Left ventricle myocardium inferior (tissue), 1 donor: ENCODE measurements around the gene BATF3. TPM values are rescaled to one million over a fixed set of nuclear protein-coding genes. Genes with fewer than 3 reads are reported as not detected.

ENCODE experiments used
- DNase-seq: peaks from one replicate; pipeline ENCODE4 v3.0.0-alpha.2; 2020
- H3K27ac ChIP-seq: fragments of 200-600 bp; replicated peaks from 2 replicates; pipeline ENCODE4 v1.8.0; 2021
- H3K27me3 ChIP-seq: fragments of 200-600 bp; 2 replicates; pipeline ENCODE4 v1.8.0; 2021; ENCODE audit warnings: low read depth
- H3K36me3 ChIP-seq: fragments of 200-600 bp; 2 replicates; pipeline ENCODE4 v1.8.0; 2021
- H3K4me1 ChIP-seq: fragments of 200-600 bp; 2 replicates; pipeline ENCODE4 v1.8.0; 2021
- H3K4me3 ChIP-seq: fragments of 200-600 bp; 2 replicates; pipeline ENCODE4 v1.8.0; 2021; ENCODE audit warnings: mild to moderate bottlenecking, moderate library complexity
- H3K9me3 ChIP-seq: fragments of 200-600 bp; replicated peaks from 2 replicates; pipeline ENCODE4 v1.8.0; 2021
- intact Hi-C: fragments of 100-400 bp; cut with micrococcal nuclease; formaldehyde crosslinking; loops from one replicate; pipeline ENCODE4 v1.11.0; 2022
- total RNA-seq: library from RNA; stranded (reverse); fragmentation: NEBNext Ultra II Directional; extraction: Animal tissue kit (Norgen Biotek cat#: 25700); gene quantifications from one replicate; pipeline ENCODE4 v1.2.1, GENCODE V29; 2021
- TF ChIP-seq, protein P1 (sequence below): fragments of 200-600 bp; IDR thresholded peaks from 2 replicates; pipeline ENCODE4 v1.8.0; 2021; ENCODE audit warnings: antibody characterized with exemption, mild to moderate bottlenecking, borderline replicate concordance
- donor health status: DM: no; HTN: yes; CAD: no; lungs with severe emphysema.

The BATF3 gene
- total RNA-seq, 1 donor from 2014 or later = 1.8 TPM

DNA sequence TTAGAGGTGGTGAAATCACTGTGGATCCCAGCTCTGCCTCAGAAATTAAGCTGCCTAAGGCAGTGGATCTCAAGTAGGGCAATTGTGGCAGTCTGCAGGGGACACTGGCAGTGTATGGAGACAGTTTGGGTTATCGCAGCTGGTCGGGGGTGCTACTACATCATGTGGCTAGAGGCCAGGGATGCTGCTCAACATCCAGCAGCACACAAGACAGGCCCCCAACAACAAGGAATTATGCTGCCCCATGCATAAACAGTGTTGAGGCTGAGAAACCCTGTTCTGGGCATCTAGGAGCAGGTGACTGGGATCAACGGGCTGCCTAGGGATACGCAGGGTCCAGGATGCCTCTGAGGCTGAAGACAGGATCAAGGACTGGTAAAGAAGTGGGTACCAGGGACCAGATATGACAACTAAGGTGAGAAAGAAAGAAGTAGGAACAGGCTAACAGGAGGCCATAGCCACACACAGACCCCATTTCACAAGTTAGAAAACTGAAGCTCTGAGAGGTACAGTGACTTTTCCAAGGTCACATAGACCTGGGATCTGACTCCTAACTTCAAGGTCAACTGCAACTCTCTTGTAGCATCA, 8.7 kb downstream of the BATF3 start:
- Histone ChIP-seq H3K36me3 (peaks cover 3% of the 10 kb centered on the region), H3K4me1 (no peaks in the 10 kb centered on the region), H3K4me3 (no peak overlapping the region), H3K27ac (no peak overlapping the region), H3K9me3 (no peaks in the 10 kb centered on the region), H3K27me3 (peaks cover 18% of the 10 kb centered on the region)
- intact Hi-C loops = no loop called here
- no peak for DNase-seq
- TF ChIP-seq, protein P1, sequence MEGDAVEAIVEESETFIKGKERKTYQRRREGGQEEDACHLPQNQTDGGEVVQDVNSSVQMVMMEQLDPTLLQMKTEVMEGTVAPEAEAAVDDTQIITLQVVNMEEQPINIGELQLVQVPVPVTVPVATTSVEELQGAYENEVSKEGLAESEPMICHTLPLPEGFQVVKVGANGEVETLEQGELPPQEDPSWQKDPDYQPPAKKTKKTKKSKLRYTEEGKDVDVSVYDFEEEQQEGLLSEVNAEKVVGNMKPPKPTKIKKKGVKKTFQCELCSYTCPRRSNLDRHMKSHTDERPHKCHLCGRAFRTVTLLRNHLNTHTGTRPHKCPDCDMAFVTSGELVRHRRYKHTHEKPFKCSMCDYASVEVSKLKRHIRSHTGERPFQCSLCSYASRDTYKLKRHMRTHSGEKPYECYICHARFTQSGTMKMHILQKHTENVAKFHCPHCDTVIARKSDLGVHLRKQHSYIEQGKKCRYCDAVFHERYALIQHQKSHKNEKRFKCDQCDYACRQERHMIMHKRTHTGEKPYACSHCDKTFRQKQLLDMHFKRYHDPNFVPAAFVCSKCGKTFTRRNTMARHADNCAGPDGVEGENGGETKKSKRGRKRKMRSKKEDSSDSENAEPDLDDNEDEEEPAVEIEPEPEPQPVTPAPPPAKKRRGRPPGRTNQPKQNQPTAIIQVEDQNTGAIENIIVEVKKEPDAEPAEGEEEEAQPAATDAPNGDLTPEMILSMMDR = no peak

DNA sequence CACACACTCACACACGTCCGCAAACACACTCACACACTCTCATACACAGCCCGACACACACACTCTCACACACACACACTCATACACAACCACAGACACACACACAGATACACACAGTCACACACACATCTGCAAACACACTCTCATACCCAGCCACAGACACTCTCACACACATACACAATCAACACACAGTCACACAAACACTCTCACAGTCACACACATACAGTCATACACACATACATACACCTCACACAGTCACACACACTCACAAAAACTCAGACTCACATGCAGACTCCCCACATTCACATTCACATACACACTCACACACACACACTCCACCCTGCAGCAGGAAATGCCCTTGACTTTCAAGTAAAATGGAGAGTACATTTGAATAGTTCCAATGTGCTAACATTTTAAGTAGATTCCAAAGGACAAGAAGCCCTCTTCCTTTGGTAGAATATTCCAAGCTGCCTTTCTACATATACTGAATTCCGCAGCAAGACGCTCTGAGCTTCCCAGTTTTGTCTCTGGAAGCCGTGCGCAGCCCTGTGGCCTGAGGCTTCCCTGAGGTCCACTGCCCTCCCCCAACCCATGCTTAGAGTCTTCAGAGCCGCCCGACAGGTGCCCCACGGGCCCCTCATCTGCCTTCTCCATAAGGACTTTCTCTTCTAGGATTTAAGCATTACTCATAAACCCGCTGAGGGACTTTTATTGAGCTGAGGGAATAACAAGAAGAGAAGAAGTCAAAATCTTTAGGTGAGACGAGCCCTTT, 9.7 kb downstream of the BATF3 start:
- H3K27me3 ChIP-seq = peaks cover 13% of the 10 kb centered on the region
- peaks cover 3% of the 10 kb centered on the region for H3K36me3 ChIP-seq
- no peaks in the 10 kb centered on the region for H3K4me1 ChIP-seq
- no peak overlapping the region for H3K4me3 ChIP-seq
- no peak overlapping the region for H3K27ac ChIP-seq
- TF ChIP-seq, protein P1 = no peak
- DNase-seq = no peak
- no peaks in the 10 kb centered on the region for H3K9me3 ChIP-seq
- intact Hi-C loops = no loop called here

DNA sequence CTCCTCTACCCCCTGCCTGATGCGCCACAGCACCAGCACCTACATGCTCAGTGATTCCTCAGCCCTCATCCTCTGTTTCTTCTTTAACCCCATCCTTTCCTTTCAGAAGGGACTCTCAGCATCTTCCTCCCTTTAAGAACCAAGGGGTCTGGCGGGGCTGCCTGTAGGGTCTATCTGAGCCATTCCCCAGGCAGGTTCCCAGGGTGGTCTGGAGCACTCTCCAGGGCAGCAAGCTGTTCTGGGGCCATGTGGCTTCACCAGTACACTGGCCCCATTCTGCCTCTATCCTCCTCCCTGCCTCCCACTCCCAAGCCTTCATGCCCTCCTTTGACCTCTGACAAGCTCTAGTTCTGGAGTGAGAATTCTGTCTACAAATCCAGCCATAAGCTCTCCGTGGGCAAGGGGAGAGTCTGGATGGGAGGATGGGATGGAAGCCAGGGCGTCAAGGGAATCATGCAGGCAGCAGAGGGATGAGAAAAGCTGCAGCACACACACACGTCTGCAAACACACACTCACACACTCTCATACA, 10.4 kb downstream of the BATF3 start:
- H3K27me3 ChIP-seq = peaks cover 15% of the 10 kb centered on the region
- intact Hi-C loops = no loop called here
- DNase-seq = no peak
- TF ChIP-seq, protein P1 = no peak
- H3K36me3 ChIP-seq = peaks cover 3% of the 10 kb centered on the region
- H3K4me3 ChIP-seq = no peak overlapping the region
- H3K9me3 ChIP-seq = no peaks in the 10 kb centered on the region
- H3K27ac ChIP-seq = no peak overlapping the region
- no peaks in the 10 kb centered on the region for H3K4me1 ChIP-seq

DNA sequence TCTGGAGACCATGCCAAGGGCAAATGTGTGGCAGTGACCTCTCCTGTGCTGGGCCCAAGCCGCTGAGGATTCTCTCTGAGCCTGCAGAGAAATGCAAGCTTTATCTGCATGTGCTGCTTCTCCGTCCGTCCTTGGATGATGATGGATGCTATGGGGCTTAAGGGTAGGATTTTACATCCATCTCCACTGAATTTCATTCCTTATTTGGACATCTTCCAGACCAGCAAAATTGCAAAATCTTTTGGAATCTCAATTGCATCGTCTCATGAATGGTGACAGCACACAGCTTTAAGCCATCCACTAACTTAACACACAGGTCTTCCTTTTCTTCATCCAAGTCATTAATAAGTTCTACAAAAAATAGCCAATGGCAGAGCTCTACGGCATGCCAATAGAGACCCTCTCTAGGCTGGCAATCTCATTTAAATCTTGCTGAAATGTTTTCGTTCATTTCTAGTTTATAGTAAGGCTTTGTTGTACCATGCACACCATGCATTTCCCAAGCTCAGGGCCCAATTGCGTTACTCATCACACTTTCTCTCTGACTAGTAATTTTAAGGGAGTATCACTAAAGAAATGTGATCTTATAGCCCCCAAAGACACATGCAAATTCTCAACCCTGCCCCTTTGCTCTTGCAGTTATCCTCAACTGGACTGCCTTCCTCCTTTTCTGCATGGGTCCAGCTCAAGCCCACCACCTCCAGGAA, 11.1 kb downstream of the BATF3 start:
- Histone ChIP-seq H3K27me3 (peaks cover 23% of the 10 kb centered on the region), H3K27ac (no peak overlapping the region), H3K36me3 (peaks cover 3% of the 10 kb centered on the region), H3K4me1 (no peaks in the 10 kb centered on the region), H3K9me3 (no peaks in the 10 kb centered on the region), H3K4me3 (no peak overlapping the region)
- no peak for DNase-seq
- intact Hi-C loops = no loop called here
- TF ChIP-seq, protein P1 = no peak

DNA sequence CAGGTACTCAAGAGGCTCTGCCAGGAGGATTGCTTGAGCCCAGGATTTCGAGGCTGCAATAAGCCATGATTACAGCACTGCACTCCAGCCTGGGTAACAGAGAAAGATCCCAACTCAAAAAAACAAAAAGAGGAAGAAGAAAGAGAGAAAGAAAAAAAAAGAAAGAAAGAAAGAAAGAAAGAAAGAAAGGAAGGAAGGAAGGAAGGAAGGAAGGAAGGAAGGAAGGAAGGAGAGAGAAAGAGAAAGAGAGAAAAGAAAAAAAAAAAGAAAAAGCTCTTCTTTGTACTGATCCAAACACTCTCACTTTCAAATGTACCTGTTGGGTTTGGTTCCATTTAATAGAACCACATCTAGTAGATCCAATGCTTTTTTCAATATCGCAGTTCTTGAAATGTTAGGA, 11.8 kb downstream of the BATF3 start:
- Histone ChIP-seq H3K36me3 (peaks cover 3% of the 10 kb centered on the region), H3K9me3 (no peaks in the 10 kb centered on the region), H3K27me3 (peaks cover 23% of the 10 kb centered on the region), H3K4me3 (no peak overlapping the region), H3K27ac (no peak overlapping the region), H3K4me1 (no peaks in the 10 kb centered on the region)
- no peak for DNase-seq
- intact Hi-C loops = no loop called here
- TF ChIP-seq, protein P1 = no peak
